ENCODE measurements around the gene ZCCHC14.

- TF ChIP-seq SPI1 (IDR thresholded peaks at IDR 0.05; ENCODE audit: low read depth, low read length): no peak
- no peak for TF ChIP-seq POLR2A (IDR thresholded peaks at IDR 0.05; ENCODE audit: low read depth, low read length)
- no peak for TF ChIP-seq POLR2AphosphoS5 (IDR thresholded peaks at IDR 0.05; ENCODE audit: low read depth, low read length)
- no peak for TF ChIP-seq POU2F2 (IDR thresholded peaks at IDR 0.05; ENCODE audit: low read depth, low read length)
- no peak for TF ChIP-seq TAF1 (IDR thresholded peaks at IDR 0.05; ENCODE audit: low read depth, low read length)
Measured at GRCh38 chr16:87459833-87460232, 33.0 kb downstream of the ZCCHC14 start.
